Retinal pigment epithelial cell (primary cell): ENCODE data around the gene CIPC.

Experiments used
- DNase-seq: peaks from one replicate; pipeline ENCODE4 v3.0.0-alpha.2; 2010; ENCODE audit warnings: low read depth
- H3K4me3 ChIP-seq: 2 replicates; pipeline ENCODE4 v1.5.1; 2011; ENCODE audit warnings: mild to moderate bottlenecking, low read length, control low read depth, moderate library complexity
- CTCF ChIP-seq: conservative IDR thresholded peaks from 2 replicates; pipeline ENCODE4 v1.5.1; 2011; ENCODE audit warnings: low read depth, low read length, control low read depth, inconsistent platforms

Gene CIPC

GRCh38 chr14:77065851-77066577 lies 32.0 kb upstream of the CIPC start:
- no peak for TF ChIP-seq CTCF
- no peak overlapping the region for H3K4me3 ChIP-seq

GRCh38 chr14:77066578-77067172 lies 31.4 kb upstream of the CIPC start:
- DNase-seq: no peak
- H3K4me3 ChIP-seq: no peak overlapping the region
- TF ChIP-seq CTCF: no peak

More at GRCh38 chr14:77065851-77066577, 32.0 kb upstream of the CIPC start:
- DNase-seq: no peak

- H3K4me3 ChIP-seq: no peak overlapping the region
These were observed 30.2 kb upstream of the CIPC start for GRCh38 chr14:77067632-77068516.

GRCh38 chr14:77068517-77069200 lies 29.4 kb upstream of the CIPC start:
- no peak for DNase-seq
- no peak for TF ChIP-seq CTCF
- no peak overlapping the region for H3K4me3 ChIP-seq

More at GRCh38 chr14:77067632-77068516, 30.2 kb upstream of the CIPC start:
- no peak for DNase-seq
- peak; percentile 90 for TF ChIP-seq CTCF

- TF ChIP-seq CTCF: no peak
- no peak overlapping the region for H3K4me3 ChIP-seq
- no peak for DNase-seq
These were observed 28.5 kb upstream of the CIPC start for GRCh38 chr14:77069551-77069950.

- TF ChIP-seq CTCF: no peak
- no peak overlapping the region for H3K4me3 ChIP-seq
- DNase-seq: no peak
These were observed 26.1 kb upstream of the CIPC start for GRCh38 chr14:77071938-77072388.
